Astrocyte of the spinal cord (primary cell): ENCODE results near the gene ZNF205.

ENCODE experiments used
- DNase-seq: peaks from one replicate; pipeline ENCODE4 v3.0.0; 2011; ENCODE audit warnings: low read depth, low spot score
- H3K4me3 ChIP-seq: 2 replicates; pipeline ENCODE4 v1.5.1; 2011; ENCODE audit warnings: low read depth, mild to moderate bottlenecking, low read length, moderate library complexity
- in situ Hi-C: cut with HindIII; loops from 2 replicates; pipeline ENCODE4 v1.10.0; 2017; ENCODE audit warnings: low sequenced_read_pairs
- TF ChIP-seq, protein P1 (sequence below): IDR thresholded peaks from 2 replicates; pipeline ENCODE4 v1.5.1; 2012; ENCODE audit warnings: low read depth, mild to moderate bottlenecking, low read length, inconsistent platforms

ZNF205 gene

GRCh38 chr16:3157229-3158025 lies 45.0 kb downstream of the ZNF205 start:
- peak; percentile 95 for DNase-seq
- TF ChIP-seq, protein P1, sequence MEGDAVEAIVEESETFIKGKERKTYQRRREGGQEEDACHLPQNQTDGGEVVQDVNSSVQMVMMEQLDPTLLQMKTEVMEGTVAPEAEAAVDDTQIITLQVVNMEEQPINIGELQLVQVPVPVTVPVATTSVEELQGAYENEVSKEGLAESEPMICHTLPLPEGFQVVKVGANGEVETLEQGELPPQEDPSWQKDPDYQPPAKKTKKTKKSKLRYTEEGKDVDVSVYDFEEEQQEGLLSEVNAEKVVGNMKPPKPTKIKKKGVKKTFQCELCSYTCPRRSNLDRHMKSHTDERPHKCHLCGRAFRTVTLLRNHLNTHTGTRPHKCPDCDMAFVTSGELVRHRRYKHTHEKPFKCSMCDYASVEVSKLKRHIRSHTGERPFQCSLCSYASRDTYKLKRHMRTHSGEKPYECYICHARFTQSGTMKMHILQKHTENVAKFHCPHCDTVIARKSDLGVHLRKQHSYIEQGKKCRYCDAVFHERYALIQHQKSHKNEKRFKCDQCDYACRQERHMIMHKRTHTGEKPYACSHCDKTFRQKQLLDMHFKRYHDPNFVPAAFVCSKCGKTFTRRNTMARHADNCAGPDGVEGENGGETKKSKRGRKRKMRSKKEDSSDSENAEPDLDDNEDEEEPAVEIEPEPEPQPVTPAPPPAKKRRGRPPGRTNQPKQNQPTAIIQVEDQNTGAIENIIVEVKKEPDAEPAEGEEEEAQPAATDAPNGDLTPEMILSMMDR, result no peak
- in situ Hi-C loops, result no loop called here
- peak overlapping the region; percentile 73 for H3K4me3 ChIP-seq

DNA sequence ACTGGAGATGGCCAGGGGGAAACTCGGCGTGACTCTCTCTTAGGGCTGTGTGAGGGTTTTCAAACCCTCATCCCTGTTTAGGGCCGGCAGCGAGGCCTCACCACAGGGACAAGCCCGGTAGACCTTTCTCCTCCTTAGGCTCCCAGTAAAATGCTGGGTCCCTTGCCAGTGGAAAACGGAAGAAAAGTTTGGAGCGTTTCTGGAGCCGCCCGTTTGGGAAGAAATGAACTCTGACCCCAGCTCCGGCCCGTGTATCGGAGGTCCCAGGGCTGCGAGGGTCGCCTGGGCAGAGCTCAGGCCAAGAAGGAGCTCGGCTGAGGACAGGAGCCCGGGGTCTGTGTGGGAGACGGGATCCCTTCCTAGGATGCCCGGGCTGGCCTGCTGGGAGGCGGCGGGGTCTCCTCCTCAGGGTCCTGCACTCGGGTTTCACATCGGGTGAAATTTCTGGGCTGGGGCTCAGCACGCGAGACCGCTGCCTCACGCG lies 45.7 kb downstream of the ZNF205 start:
- TF ChIP-seq, protein P1, result no peak
- peak overlapping the region; percentile 73 for H3K4me3 ChIP-seq
- in situ Hi-C loops, result no loop called here
- peak; percentile 48 for DNase-seq

GRCh38 chr16:3158510-3159314 lies 46.3 kb downstream of the ZNF205 start:
- TF ChIP-seq, protein P1, result no peak
- DNase-seq, result peak; percentile 88
- in situ Hi-C loops, result no loop called here
- H3K4me3 ChIP-seq, result peak overlapping the region; percentile 73

DNA sequence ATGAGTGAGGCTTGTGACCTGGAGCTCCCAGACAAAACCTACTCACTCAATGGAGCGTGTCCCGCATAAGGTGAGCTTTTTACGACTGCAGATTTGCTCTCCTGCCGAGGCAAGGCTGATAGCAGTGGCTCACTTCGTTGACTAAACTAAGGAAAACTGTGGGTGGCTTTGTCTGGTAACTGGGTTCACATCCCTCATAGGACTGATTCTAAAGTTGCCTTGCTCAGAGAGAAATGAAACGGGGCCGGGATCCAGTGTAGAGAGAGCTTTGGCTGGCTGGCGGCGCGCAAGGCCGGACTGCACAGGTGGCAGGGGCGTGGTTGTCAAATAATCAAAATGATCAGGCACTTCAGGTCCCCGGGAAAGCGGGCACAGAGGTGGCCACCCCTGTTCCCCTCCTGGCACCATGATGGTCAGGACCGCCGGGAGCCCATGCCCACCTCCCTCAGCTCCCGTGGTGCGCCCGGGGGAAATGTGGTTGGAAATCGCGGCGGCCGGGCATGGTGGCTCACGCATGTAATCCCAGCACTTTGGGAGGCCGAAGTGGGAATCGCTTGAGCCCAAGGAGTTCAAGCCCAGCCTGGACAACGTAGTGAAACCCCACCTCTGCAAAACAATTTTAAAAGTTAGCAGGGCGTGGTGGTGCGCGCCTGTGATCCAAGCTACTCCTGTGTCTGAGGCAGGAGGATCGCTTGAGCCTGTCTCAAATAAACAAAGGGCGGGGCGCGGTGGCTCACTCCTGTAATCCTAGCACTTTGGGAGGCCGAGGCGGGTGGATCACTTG lies 49.0 kb downstream of the ZNF205 start:
- in situ Hi-C loops, result no loop called here
- H3K4me3 ChIP-seq, result no peak overlapping the region
- TF ChIP-seq, protein P1, result no peak
- no peak for DNase-seq

- H3K4me3 ChIP-seq, result no peak overlapping the region
- in situ Hi-C loops, result no loop called here
- no peak for DNase-seq
- TF ChIP-seq, protein P1, result no peak
Measured at GRCh38 chr16:3164121-3164991, 52.0 kb downstream of the ZNF205 start.
